GM11168 (cell line): Measurements from ENCODE around the gene MAST4.

Experiments
- in situ Hi-C: fragments of 300-500 bp; cut with MboI; formaldehyde crosslinking; loops from one replicate; pipeline ENCODE4 v1.12.0; 2022; ENCODE audit warnings: low sequenced_read_pairs; ENCODE audit not compliant: unreplicated experiment

Gene MAST4

DNA sequence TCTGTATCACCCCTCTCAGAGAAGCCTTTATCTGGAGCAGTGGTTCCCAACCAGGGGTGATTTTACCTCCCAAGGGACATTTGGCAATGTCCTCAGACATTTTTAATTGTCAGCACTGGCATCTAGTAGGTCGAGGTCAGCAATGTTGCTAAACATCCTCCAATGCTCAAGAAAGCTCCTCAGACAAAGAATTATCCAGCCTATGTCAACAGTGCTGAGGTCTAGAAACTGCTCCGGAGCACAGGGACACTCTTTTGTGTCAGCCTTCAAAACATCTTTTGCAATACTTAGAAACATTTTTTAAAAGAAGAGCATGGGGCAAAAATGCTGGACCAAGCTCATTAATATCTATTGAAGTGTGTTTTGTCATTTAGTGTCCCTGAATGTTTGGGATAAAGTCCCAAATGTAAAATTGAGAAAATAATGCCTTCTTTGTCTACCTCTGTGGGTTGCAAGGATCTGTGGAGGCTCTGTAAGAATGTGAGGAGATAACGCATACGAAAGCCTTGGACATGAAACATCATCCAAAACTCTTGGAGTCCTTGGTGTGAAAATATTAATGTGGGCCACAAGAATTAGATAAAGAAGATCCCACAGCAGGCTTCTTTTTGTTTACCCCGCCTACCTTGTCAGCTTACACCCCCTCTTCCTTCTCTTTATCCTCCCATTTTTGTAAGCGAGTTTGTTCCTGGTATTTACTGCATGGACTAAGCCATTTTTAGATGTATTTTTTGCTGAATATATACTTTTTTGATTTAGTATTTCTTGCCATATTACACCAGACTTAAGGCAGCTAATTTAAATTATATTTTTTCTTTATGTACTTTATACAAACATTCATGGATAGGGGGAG lies 406.9 kb downstream of the MAST4 start:
- in situ Hi-C loops = no loop called here

- in situ Hi-C loops = no loop called here
Observed at GRCh38 chr5:67003685-67003934, 407.4 kb downstream of the MAST4 start.

- in situ Hi-C loops = no loop called here
Observed at GRCh38 chr5:67003935-67004729, 407.9 kb downstream of the MAST4 start.

DNA sequence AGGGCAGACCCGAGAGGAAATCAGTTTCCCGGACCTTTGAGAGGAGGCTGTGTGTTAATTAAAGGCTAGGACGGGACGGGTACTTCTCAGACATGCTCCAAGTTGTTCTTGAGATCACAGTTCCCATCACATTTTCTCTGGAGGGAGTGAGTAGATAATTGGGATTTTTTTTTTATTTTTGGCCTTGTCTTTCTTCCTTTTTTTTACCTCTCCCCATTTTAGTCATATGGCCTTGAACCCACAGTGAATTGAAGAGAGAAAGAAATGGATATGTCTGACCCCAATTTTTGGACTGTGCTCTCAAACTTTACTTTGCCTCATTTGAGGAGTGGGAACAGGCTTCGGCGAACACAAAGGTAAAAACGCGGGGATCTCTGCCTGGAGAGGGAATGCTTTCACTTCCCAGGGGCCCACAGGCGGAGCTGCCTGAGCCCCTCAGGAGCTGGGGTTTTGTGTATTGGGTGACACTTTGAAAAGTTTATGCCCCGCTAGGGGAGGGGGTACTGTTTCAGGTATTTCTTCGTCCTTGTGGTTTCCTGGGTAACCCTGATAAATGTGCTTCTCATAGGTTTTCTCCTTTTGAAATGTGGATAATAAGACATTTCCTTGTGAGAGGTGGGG lies 408.6 kb downstream of the MAST4 start:
- in situ Hi-C loops = no loop called here

GRCh38 chr5:67005737-67006499 lies 409.7 kb downstream of the MAST4 start:
- in situ Hi-C loops = no loop called here

GRCh38 chr5:67006500-67006848 lies 410.3 kb downstream of the MAST4 start:
- in situ Hi-C loops = no loop called here

DNA sequence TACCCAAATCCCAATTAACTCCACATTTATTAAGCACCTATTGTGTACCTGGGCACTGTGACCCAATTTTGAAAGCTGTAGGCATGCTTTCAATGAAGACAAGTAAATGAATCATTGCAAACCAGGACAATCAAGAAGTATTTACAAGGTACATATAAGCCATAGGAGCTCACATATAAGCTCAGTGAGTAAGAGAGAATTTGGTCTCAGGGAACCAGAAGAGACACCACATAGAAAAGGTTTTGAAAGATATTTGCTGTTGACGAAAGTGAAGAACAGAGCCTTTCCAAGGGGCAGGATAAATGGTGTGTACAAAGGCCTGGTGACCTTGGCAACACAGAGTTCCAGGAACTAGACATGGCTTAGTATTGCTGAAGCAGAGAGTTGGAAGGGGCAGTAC lies 412.8 kb downstream of the MAST4 start:
- in situ Hi-C loops = no loop called here

- in situ Hi-C loops = no loop called here
Observed at GRCh38 chr5:67010684-67011409, 414.7 kb downstream of the MAST4 start.

GRCh38 chr5:67011422-67011821 lies 415.2 kb downstream of the MAST4 start:
- in situ Hi-C loops = no loop called here

- in situ Hi-C loops = no loop called here
Observed at GRCh38 chr5:67012171-67012570, 416.0 kb downstream of the MAST4 start.

DNA sequence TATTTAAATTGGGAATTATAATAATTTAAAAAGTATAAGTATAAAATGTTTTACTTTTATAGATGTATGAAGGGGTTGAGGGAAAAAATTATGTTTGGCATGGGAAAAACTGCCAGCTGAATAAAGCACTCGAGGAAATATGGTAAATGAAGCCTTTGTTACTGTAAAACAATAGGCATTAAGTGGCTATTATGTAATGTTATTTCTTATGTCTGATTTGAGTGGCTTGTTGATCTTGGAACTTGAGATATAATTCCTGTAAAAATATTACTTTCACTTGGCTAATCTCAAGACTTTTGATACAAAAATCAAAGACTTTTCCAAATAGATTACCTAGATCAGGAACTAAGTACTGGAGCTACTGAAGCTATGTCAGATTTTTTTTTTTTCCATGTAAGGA lies 417.5 kb downstream of the MAST4 start:
- in situ Hi-C loops = no loop called here

DNA sequence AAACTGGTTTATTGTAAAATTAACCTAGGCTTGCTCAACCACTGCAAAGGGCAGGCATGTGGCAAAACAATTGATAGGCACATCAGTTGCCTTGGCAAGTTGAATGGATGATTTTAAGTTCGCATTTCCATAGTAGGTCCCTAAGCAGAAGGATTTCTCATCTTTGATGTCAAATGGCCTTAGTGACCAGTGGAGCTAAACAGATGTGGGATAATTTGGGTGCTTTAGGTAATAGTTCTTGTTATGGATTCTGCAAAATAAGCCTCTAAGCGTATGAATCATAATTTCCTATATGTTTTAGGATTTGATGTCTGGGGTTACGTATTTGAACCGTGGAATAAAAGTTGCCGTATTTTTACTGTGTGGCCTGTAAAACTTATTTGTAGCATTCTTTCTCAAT lies 418.0 kb downstream of the MAST4 start:
- in situ Hi-C loops = no loop called here

- in situ Hi-C loops = no loop called here
Observed at GRCh38 chr5:67014957-67015400, 418.8 kb downstream of the MAST4 start.

- in situ Hi-C loops = no loop called here
Observed at GRCh38 chr5:67015541-67016191, 419.5 kb downstream of the MAST4 start.

GRCh38 chr5:67019065-67019845 lies 423.1 kb downstream of the MAST4 start:
- in situ Hi-C loops = no loop called here

DNA sequence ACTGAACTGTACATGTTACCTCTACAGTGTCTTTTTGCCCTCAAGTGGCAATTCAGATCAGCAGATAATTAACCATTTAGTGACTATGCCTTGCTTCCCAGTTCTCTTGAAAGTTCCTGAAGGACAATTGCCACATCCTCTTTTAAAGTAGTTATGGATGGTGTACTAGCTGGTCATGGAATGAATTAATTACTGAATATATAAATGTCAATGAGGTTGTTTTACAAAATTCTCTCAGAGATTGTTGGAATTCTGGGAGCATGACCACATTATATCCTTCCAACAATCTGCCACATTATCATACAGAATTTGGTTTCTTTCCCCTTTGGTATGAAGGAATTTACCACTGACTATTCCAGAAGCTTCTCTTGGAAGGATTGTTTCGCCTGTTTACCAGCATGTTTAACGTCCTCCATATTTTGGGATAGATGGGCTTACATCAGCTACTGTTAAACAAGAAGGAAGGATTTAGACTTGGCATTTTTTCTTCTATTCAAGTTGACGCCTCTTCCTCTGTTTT lies 424.0 kb downstream of the MAST4 start:
- in situ Hi-C loops = no loop called here

GRCh38 chr5:67021031-67021430 lies 424.8 kb downstream of the MAST4 start:
- in situ Hi-C loops = no loop called here

DNA sequence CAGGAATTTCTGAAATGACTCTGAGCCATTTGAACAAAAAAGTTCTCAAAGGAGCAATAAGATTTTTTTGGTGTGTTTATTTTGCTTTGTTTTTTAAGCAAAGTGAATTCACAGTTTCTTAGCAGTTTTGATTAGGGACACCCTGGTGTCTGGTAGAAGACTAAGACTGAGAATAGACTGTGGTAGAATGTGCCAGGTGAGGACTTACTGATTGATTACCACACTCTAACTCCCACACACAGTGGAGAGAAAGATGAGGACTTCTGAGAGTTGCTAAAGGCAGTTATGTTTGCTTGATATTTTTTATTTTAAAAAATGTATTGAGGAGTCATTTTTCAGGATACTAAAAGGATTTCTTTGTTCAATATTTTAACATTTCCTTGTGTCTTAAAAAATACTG lies 425.3 kb downstream of the MAST4 start:
- in situ Hi-C loops = no loop called here

DNA sequence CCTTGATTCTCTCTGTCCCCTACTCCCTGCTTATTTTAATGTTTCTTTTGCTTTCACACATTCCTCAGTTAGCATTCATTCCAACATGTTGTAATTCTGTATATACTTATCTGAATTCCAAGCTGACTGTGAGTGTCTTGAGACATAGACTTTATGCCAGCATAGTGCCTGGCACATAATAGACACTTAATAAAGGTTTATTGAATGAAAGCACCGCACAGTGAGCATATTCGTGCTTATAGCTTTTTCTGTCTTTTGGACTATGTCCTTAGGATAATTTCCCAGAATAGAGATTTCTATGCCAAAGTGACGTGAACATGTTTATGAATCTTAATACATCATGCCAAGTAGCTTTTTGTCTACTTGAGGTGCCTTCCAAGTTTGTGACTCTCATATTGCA lies 425.8 kb downstream of the MAST4 start:
- in situ Hi-C loops = no loop called here
